ENCODE measurements around the gene CNTNAP5.

Gene CNTNAP5

GRCh38 chr2:124835331-124835730 lies 810.2 kb downstream of the CNTNAP5 start:
- no peak for DNase-seq

GRCh38 chr2:124836416-124836815 lies 811.3 kb downstream of the CNTNAP5 start:
- DNase-seq: peak; percentile 83

GRCh38 chr2:124837496-124837895 lies 812.4 kb downstream of the CNTNAP5 start:
- DNase-seq: no peak

GRCh38 chr2:124838406-124838805 lies 813.3 kb downstream of the CNTNAP5 start:
- no peak for DNase-seq

- no peak for DNase-seq
These were observed 842.2 kb downstream of the CNTNAP5 start for GRCh38 chr2:124867247-124867646.

- DNase-seq: peak; percentile 3
These were observed 849.1 kb downstream of the CNTNAP5 start for GRCh38 chr2:124874219-124874618.

GRCh38 chr2:124874676-124875075 lies 849.6 kb downstream of the CNTNAP5 start:
- no peak for DNase-seq

GRCh38 chr2:124875627-124876244 lies 850.6 kb downstream of the CNTNAP5 start:
- no peak for DNase-seq

GRCh38 chr2:124877141-124877577 lies 852.1 kb downstream of the CNTNAP5 start:
- peak; percentile 44 for DNase-seq

GRCh38 chr2:124879640-124880039 lies 854.6 kb downstream of the CNTNAP5 start:
- no peak for DNase-seq

GRCh38 chr2:124880995-124881394 lies 855.9 kb downstream of the CNTNAP5 start:
- no peak for DNase-seq

- DNase-seq: no peak
These were observed 857.3 kb downstream of the CNTNAP5 start for GRCh38 chr2:124882423-124882822.

GRCh38 chr2:124883595-124883994 lies 858.5 kb downstream of the CNTNAP5 start:
- no peak for DNase-seq

GRCh38 chr2:124884315-124884714 lies 859.2 kb downstream of the CNTNAP5 start:
- DNase-seq: no peak

- no peak for DNase-seq
These were observed 861.1 kb downstream of the CNTNAP5 start for GRCh38 chr2:124886216-124886615.

- no peak for DNase-seq
These were observed 862.4 kb downstream of the CNTNAP5 start for GRCh38 chr2:124887466-124887865.

- DNase-seq: no peak
These were observed 863.3 kb downstream of the CNTNAP5 start for GRCh38 chr2:124888431-124888830.

- no peak for DNase-seq
These were observed 869.1 kb downstream of the CNTNAP5 start for GRCh38 chr2:124894199-124894598.

GRCh38 chr2:124898827-124899226 lies 873.7 kb downstream of the CNTNAP5 start:
- DNase-seq: no peak

- no peak for DNase-seq
These were observed 883.3 kb downstream of the CNTNAP5 start for GRCh38 chr2:124908411-124908810.

GRCh38 chr2:124911560-124911959 lies 886.5 kb downstream of the CNTNAP5 start:
- peak; percentile 4 for DNase-seq

- no peak for DNase-seq
These were observed 888.8 kb downstream of the CNTNAP5 start for GRCh38 chr2:124913868-124914267.

- DNase-seq: no peak
These were observed 890.5 kb downstream of the CNTNAP5 start for GRCh38 chr2:124915567-124915966.

GRCh38 chr2:124919296-124919695 lies 894.2 kb downstream of the CNTNAP5 start:
- DNase-seq: no peak

GRCh38 chr2:124920448-124920847 lies 895.4 kb downstream of the CNTNAP5 start:
- DNase-seq: no peak

Measured in fibroblast of upper back skin (primary cell).